Lung (tissue), 12 donors: ENCODE measurements around the gene CANT1. TPM values are rescaled to one million over a fixed set of nuclear protein-coding genes. Genes with fewer than 3 reads are reported as not detected.

Source experiments
- ATAC-seq: fragments of 200-7000 bp; cut with Tn5 transposase; one replicate; pipeline ENCODE4 v1.9.1; 2020; ENCODE audit warnings: moderate number of reproducible peaks; ENCODE audit not compliant: insufficient read depth, low FRiP score
- DNase-seq, 3 donors: peaks; one replicate each; pipeline ENCODE4 v3.0.0-alpha.2; 2013 to 2017
- H3K27ac ChIP-seq, 2 donors: one replicate each; pipeline ENCODE4 v1.5.1; 2013; ENCODE audit warnings: mild to moderate bottlenecking in 2 of 2, moderate library complexity in 2 of 2, control low read depth in 1 of 2, inconsistent platforms in 1 of 2, low read depth in 1 of 2, low read length in 1 of 2
- H3K27me3 ChIP-seq, 3 donors: one replicate each; pipeline ENCODE4 v1.5.1; 2013; ENCODE audit warnings: low read length in 2 of 3; ENCODE audit not compliant: control insufficient read depth in 3 of 3, insufficient read depth in 3 of 3
- H3K36me3 ChIP-seq, 4 donors: one replicate each; pipeline ENCODE4 v1.5.1; 2013; ENCODE audit warnings: low read length in 4 of 4, mild to moderate bottlenecking in 1 of 4, moderate library complexity in 1 of 4; ENCODE audit not compliant: control insufficient read depth in 4 of 4, insufficient read depth in 4 of 4
- H3K4me1 ChIP-seq, 5 donors: one replicate each; pipeline ENCODE4 v1.5.1; 2013; ENCODE audit warnings: low read length in 5 of 5, mild to moderate bottlenecking in 2 of 5, moderate library complexity in 1 of 5; ENCODE audit not compliant: control insufficient read depth in 5 of 5, insufficient read depth in 5 of 5
- H3K4me3 ChIP-seq: one replicate; pipeline ENCODE4 v1.5.1; 2013; ENCODE audit warnings: mild to moderate bottlenecking, control low read depth, moderate library complexity
- H3K9ac ChIP-seq, 2 donors: one replicate each; pipeline ENCODE4 v1.5.1; 2013; ENCODE audit warnings: low read length in 2 of 2, control low read depth in 1 of 2; ENCODE audit not compliant: insufficient read depth in 1 of 2
- H3K9me3 ChIP-seq, 4 donors: one replicate each; pipeline ENCODE4 v1.5.1; 2013; ENCODE audit warnings: low read length in 3 of 4, mild to moderate bottlenecking in 1 of 4, moderate library complexity in 1 of 4; ENCODE audit not compliant: control insufficient read depth in 4 of 4, insufficient read depth in 3 of 4
- CTCF ChIP-seq: IDR thresholded peaks from 2 replicates; pipeline ENCODE4 v1.5.1; 2012; ENCODE audit warnings: mild to moderate bottlenecking; ENCODE audit errors: control extremely low read depth, extremely low read depth
- WGBS, 2 donors: extraction: QIAGEN DNeasy Blood & Tissue Kit; methylation state at CpG; one replicate each; pipeline ENCODE4 v1.1.7; 2013; 5-methylcytosine and 5-hydroxymethylcytosine counted together
- polyA plus RNA-seq, 2 donors: library from polyadenylated mRNA; stranded (reverse); fragments of 200-250 nt; gene quantifications; one replicate each; pipeline ENCODE4 v1.2.1, GENCODE V29; 2013
- total RNA-seq, 2 donors: library from RNA; depleted of rRNA in 1 of 2; stranded (reverse); fragments of >200 nt in 1 of 2; gene quantifications; one replicate each; pipeline ENCODE4 v1.2.1, GENCODE V29; 2014 to 2021
- donor health status: control.
- donor health status: control.
- donor health status: Bipolar disorder and iron deficiency.
- donor health status: healthy.
- donor health status: DM: yes; HTN: yes; CAD: no.

Gene CANT1
- total and polyA plus RNA-seq, 4 donors: 8.5 to 75.8 (median 48.7) TPM

- Histone ChIP-seq H3K4me1 (peaks cover 0 to 18% (median 0%) of the 10 kb centered on the region in 5 donors), H3K9me3 (no peaks in the 10 kb centered on the region), H3K9ac (no peak overlapping the region), H3K36me3 (peaks cover under 1 to 29% (median 15%) of the 10 kb centered on the region in 4 donors), H3K4me3 (no peak overlapping the region), H3K27me3 (no peaks in the 10 kb centered on the region), H3K27ac (no peak overlapping the region)
- ATAC-seq: no peak
- DNase-seq: no peak
- no peak for TF ChIP-seq CTCF
- WGBS, 2 donors: 90 to 95% methylated on average over 14 of the region's 14 CpGs
Observed at GRCh38 chr17:79002291-79002690, 7.3 kb downstream of the CANT1 start.

- no peak for ATAC-seq
- WGBS, 2 donors: 89% methylated on average over 19 of the region's 19 CpGs
- peaks cover 5 to 36% (median 15%) of the 10 kb centered on the region in 4 donors for H3K36me3 ChIP-seq
Observed at GRCh38 chr17:79001190-79002020, 8.2 kb downstream of the CANT1 start.

GRCh38 chr17:79000396-79001189, 9.0 kb downstream of the CANT1 start:
- 93 to 94% methylated on average over 24 to 25 of the region's 25 CpGs for WGBS, 2 donors
- ATAC-seq (no peak), DNase-seq (no peak)
- peaks cover 0 to 6% (median 0%) of the 10 kb centered on the region in 5 donors for H3K4me1 ChIP-seq
- no peak for TF ChIP-seq CTCF
- peaks cover 5 to 44% (median 17%) of the 10 kb centered on the region in 4 donors for H3K36me3 ChIP-seq
- H3K27ac ChIP-seq: no peak overlapping the region
- H3K9ac ChIP-seq: no peak overlapping the region
- no peaks in the 10 kb centered on the region for H3K9me3 ChIP-seq
- H3K4me3 ChIP-seq: no peak overlapping the region
- no peaks in the 10 kb centered on the region for H3K27me3 ChIP-seq

More at GRCh38 chr17:79001190-79002020, 8.2 kb downstream of the CANT1 start:
- Histone ChIP-seq H3K27me3 (no peaks in the 10 kb centered on the region), H3K9me3 (no peaks in the 10 kb centered on the region), H3K9ac (no peak overlapping the region), H3K4me1 (peaks cover 0 to 12% (median 0%) of the 10 kb centered on the region in 5 donors), H3K4me3 (no peak overlapping the region), H3K27ac (no peak overlapping the region)
- no peak for TF ChIP-seq CTCF
- no peak for DNase-seq
